Stomach (tissue), 9 donors: ENCODE measurements around the gene BCAS1. TPM values are rescaled to one million over a fixed set of nuclear protein-coding genes. Genes with fewer than 3 reads are reported as not detected.

Source experiments
- DNase-seq, 2 donors: peaks; one replicate each; pipeline versions ENCODE4 v3.0.0 to v3.0.0-alpha.2; 2013 to 2019
- H3K27ac ChIP-seq, 5 donors: fragments of 200-600 bp in 4 of 5; sonication (generic) in 4 of 5; one replicate each; pipeline ENCODE4 v1.5.1; 2013 to 2019; ENCODE audit warnings: mild to moderate bottlenecking in 1 of 5, moderate library complexity in 1 of 5
- H3K27me3 ChIP-seq, 3 donors: fragments of 200-600 bp; sonication (generic); one replicate each; pipeline ENCODE4 v1.5.1; 2017 to 2019; ENCODE audit warnings: mixed run types in 1 of 3
- H3K36me3 ChIP-seq, 4 donors: fragments of 200-600 bp; sonication (generic); 1 replicate in 3 of 4; 2 replicates in 1 of 4; pipeline ENCODE4 v1.5.1; 2016 to 2019
- H3K4me1 ChIP-seq, 4 donors: fragments of 200-600 bp; sonication (generic); one replicate each; pipeline ENCODE4 v1.5.1; 2016 to 2019
- H3K4me3 ChIP-seq, 4 donors: fragments of 200-600 bp; sonication (generic) in 3 of 4; one replicate each; pipeline ENCODE4 v1.5.1; 2016 to 2019; ENCODE audit warnings: mild to moderate bottlenecking in 1 of 4
- H3K9me3 ChIP-seq, 4 donors: fragments of 200-600 bp; sonication (generic); one replicate each; pipeline ENCODE4 v1.5.1; 2016 to 2019
- CTCF ChIP-seq, 7 experiments: fragments of 450-650 bp in 4 of 7; fragments of 200-600 bp in 3 of 7; sonication (generic) in 3 of 7; IDR thresholded peaks; one replicate each; pipeline ENCODE4 v1.5.1; 2016 to 2019; ENCODE audit warnings: antibody characterized with exemption in 7 of 7, control low read depth in 2 of 7, mild to moderate bottlenecking in 1 of 7
- EP300 ChIP-seq: sonication (generic); formaldehyde crosslinking; IDR thresholded peaks from one replicate; pipeline ENCODE4 v1.6.1; 2017; ENCODE audit warnings: antibody characterized with exemption
- POLR2A ChIP-seq, 4 donors: fragments of 450-650 bp; IDR thresholded peaks; one replicate each; pipeline ENCODE4 v1.6.1; 2016; ENCODE audit warnings: antibody characterized with exemption in 4 of 4, control low read depth in 2 of 4, mild to moderate bottlenecking in 1 of 4, moderate library complexity in 1 of 4
- POLR2AphosphoS5 ChIP-seq, 3 donors: sonication (generic); formaldehyde crosslinking; IDR thresholded peaks; one replicate each; pipeline ENCODE4 v1.6.1; 2016; ENCODE audit warnings: antibody characterized with exemption in 3 of 3
- WGBS, 5 donors: extraction: QIAGEN DNeasy Blood & Tissue Kit in 3 of 5; methylation state at CpG; one replicate each; pipeline versions ENCODE4 v1.1.5 to v1.1.7; 2013 to 2018; 5-methylcytosine and 5-hydroxymethylcytosine counted together
- intact Hi-C: fragments of 100-400 bp; cut with DNase I; formaldehyde crosslinking; loops from one replicate; pipeline ENCODE4 v1.15.1; 2023; ENCODE audit warnings: low total_unique reads
- polyA plus RNA-seq, 3 donors: library from polyadenylated mRNA; stranded (reverse); fragments of 200-250 nt; gene quantifications; one replicate each; pipeline ENCODE4 v1.2.3, GENCODE V29; 2013
- total RNA-seq, 5 donors: library from RNA; depleted of rRNA; stranded (reverse); fragments of >200 nt; gene quantifications; one replicate each; pipeline versions ENCODE4 v1.1.0 to v1.2.3, GENCODE V29; 2014 to 2016
- donor health status: healthy with polysubstance abuse.
- donor health status: Bipolar disorder and iron deficiency.
- donor health status: healthy.

BCAS1 gene
- total and polyA plus RNA-seq, 8 donors = 6.3 to 145 (median 84.6) TPM

GRCh38 chr20:53903652-53903987, 166.8 kb downstream of the BCAS1 start:
- Histone ChIP-seq H3K4me3 (no peak overlapping the region), H3K4me1 (peaks cover 12 to 57% (median 28%) of the 10 kb centered on the region in 4 donors), H3K27ac (peak overlapping the region in 1 of 5 donors; percentile 5), H3K36me3 (no peaks in the 10 kb centered on the region), H3K9me3 (no peaks in the 10 kb centered on the region), H3K27me3 (no peaks in the 10 kb centered on the region)
- no peak for DNase-seq
- WGBS, 5 donors = 73 to 85% (median 83%) methylated on average over 2 of the region's 2 CpGs
- TF ChIP-seq EP300 (no peak), POLR2AphosphoS5 (IDR thresholded peaks at IDR 0.05) (no peak), CTCF (IDR thresholded peaks at IDR 0.05) (no peak), POLR2A (IDR thresholded peaks at IDR 0.05) (no peak)
- intact Hi-C loops = no loop called here

- no peak for TF ChIP-seq POLR2A (IDR thresholded peaks at IDR 0.05)
- TF ChIP-seq EP300 = no peak
- TF ChIP-seq CTCF (IDR thresholded peaks at IDR 0.05) = no peak
- no peak for TF ChIP-seq POLR2AphosphoS5 (IDR thresholded peaks at IDR 0.05)
- H3K4me1 ChIP-seq = peaks cover 12 to 58% (median 32%) of the 10 kb centered on the region in 4 donors
- no peaks in the 10 kb centered on the region for H3K36me3 ChIP-seq
- no peak for DNase-seq
- intact Hi-C loops = no loop called here
- no peaks in the 10 kb centered on the region for H3K9me3 ChIP-seq
- WGBS, 5 donors = 88 to 95% (median 92%) methylated on average over 11 of the region's 11 CpGs
- H3K4me3 ChIP-seq = no peak overlapping the region
- H3K27me3 ChIP-seq = no peaks in the 10 kb centered on the region
- H3K27ac ChIP-seq = peak overlapping the region in 1 of 5 donors; percentile 5
Observed at GRCh38 chr20:53902968-53903651, 167.3 kb downstream of the BCAS1 start.

GRCh38 chr20:53901497-53902096, 168.8 kb downstream of the BCAS1 start:
- H3K27ac ChIP-seq = peak overlapping the region in 4 of 5 donors; percentile 56 to 85 (median 76)
- intact Hi-C loops = no loop called here
- H3K4me3 ChIP-seq = no peak overlapping the region
- peak in 1 of 2 donors; percentile 50 for DNase-seq
- no peaks in the 10 kb centered on the region for H3K9me3 ChIP-seq
- no peaks in the 10 kb centered on the region for H3K36me3 ChIP-seq
- H3K27me3 ChIP-seq = no peaks in the 10 kb centered on the region
- TF ChIP-seq POLR2AphosphoS5 (IDR thresholded peaks at IDR 0.05) = no peak
- TF ChIP-seq POLR2A (IDR thresholded peaks at IDR 0.05) = no peak
- no peak for TF ChIP-seq CTCF (IDR thresholded peaks at IDR 0.05)
- TF ChIP-seq EP300 = no peak
- 59 to 64% (median 60%) methylated on average over 4 of the region's 4 CpGs for WGBS, 5 donors
- peaks cover 9 to 52% (median 34%) of the 10 kb centered on the region in 4 donors for H3K4me1 ChIP-seq

- H3K4me1 ChIP-seq = peaks cover 9 to 47% (median 34%) of the 10 kb centered on the region in 4 donors
- H3K4me3 ChIP-seq = no peak overlapping the region
- no peaks in the 10 kb centered on the region for H3K36me3 ChIP-seq
- peak overlapping the region in 4 of 5 donors; percentile 56 to 85 (median 76) for H3K27ac ChIP-seq
- no peaks in the 10 kb centered on the region for H3K27me3 ChIP-seq
- WGBS, 5 donors = 24 to 36% (median 32%) methylated on average over 6 of the region's 6 CpGs
- TF ChIP-seq EP300 = no peak
- TF ChIP-seq POLR2A (IDR thresholded peaks at IDR 0.05) = no peak
- TF ChIP-seq CTCF (IDR thresholded peaks at IDR 0.05) = no peak
- TF ChIP-seq POLR2AphosphoS5 (IDR thresholded peaks at IDR 0.05) = no peak
- H3K9me3 ChIP-seq = no peaks in the 10 kb centered on the region
- intact Hi-C loops = no loop called here
- peak in 1 of 2 donors; percentile 67 for DNase-seq
Observed at GRCh38 chr20:53901064-53901463, 169.3 kb downstream of the BCAS1 start.
